Measurements from ENCODE around the gene COL28A1. TPM values are rescaled to one million over a fixed set of nuclear protein-coding genes. Genes with fewer than 3 reads are reported as not detected.
"Not testable (repeated sequence)": the region's sequence is repeated elsewhere in the genome, so short reads cannot be mapped to it uniquely, and the experiment has no call there.

The COL28A1 gene
- total RNA-seq, 1 donor from 2014 or later = 0.16 TPM

GRCh38 chr7:7475601-7476000 is 60.1 kb downstream of the COL28A1 start:
- no peak overlapping the region for H3K27ac Mint-ChIP-seq
- TF ChIP-seq CTCF (IDR thresholded peaks at IDR 0.05) = no peak
- no peaks in the 10 kb centered on the region for H3K4me1 Mint-ChIP-seq
- ATAC-seq (ENCODE audit: low read depth) (no peak), DNase-seq (no peak)
- H3K36me3 Mint-ChIP-seq (ENCODE audit: low read depth) = no peaks in the 10 kb centered on the region
- ChIA-PET POLR2A (no interaction called here), CTCF (no interaction called here)
- no peak overlapping the region for H3K4me3 Mint-ChIP-seq
- H3K27me3 Mint-ChIP-seq = peaks cover 2% of the 10 kb centered on the region
- peaks cover 5% of the 10 kb centered on the region for H3K9me3 Mint-ChIP-seq
- intact Hi-C loops (cut with micrococcal nuclease) = no loop called here

- H3K27me3 Mint-ChIP-seq = peaks cover 2% of the 10 kb centered on the region
- CTCF ChIA-PET = no interaction called here
- no peak for TF ChIP-seq CTCF (IDR thresholded peaks at IDR 0.05)
- no peaks in the 10 kb centered on the region for H3K4me1 Mint-ChIP-seq
- no peaks in the 10 kb centered on the region for H3K36me3 Mint-ChIP-seq (ENCODE audit: low read depth)
- no peak for DNase-seq
- ATAC-seq (ENCODE audit: low read depth) = no peak
- H3K27ac Mint-ChIP-seq = no peak overlapping the region
- no peak overlapping the region for H3K4me3 Mint-ChIP-seq
- intact Hi-C loops (cut with micrococcal nuclease) = no loop called here
- H3K9me3 Mint-ChIP-seq = peaks cover 5% of the 10 kb centered on the region
- POLR2A ChIA-PET = no interaction called here
These were observed 61.2 kb downstream of the COL28A1 start for GRCh38 chr7:7474436-7474835.

- H3K27me3 Mint-ChIP-seq; H3K27ac Mint-ChIP-seq; ATAC-seq (ENCODE audit: low read depth); H3K9me3 Mint-ChIP-seq; H3K4me3 Mint-ChIP-seq; intact Hi-C loops (cut with micrococcal nuclease); DNase-seq; H3K4me1 Mint-ChIP-seq; CTCF ChIA-PET; POLR2A ChIA-PET; H3K36me3 Mint-ChIP-seq (ENCODE audit: low read depth): not testable (repeated sequence)
These were observed 70.5 kb downstream of the COL28A1 start for GRCh38 chr7:7464991-7465765.

- CTCF ChIA-PET = no interaction called here
- H3K9me3 Mint-ChIP-seq = peaks cover 5% of the 10 kb centered on the region
These were observed 81.7 kb downstream of the COL28A1 start for GRCh38 chr7:7454000-7454399.

GRCh38 chr7:7452652-7453051 is 83.0 kb downstream of the COL28A1 start:
- Mint-ChIP-seq H3K27me3 (no peaks in the 10 kb centered on the region), H3K9me3 (peaks cover 12% of the 10 kb centered on the region), H3K36me3 (ENCODE audit: low read depth) (peaks cover 3% of the 10 kb centered on the region), H3K27ac (no peak overlapping the region), H3K4me3 (no peak overlapping the region), H3K4me1 (no peaks in the 10 kb centered on the region)
- ATAC-seq (ENCODE audit: low read depth) (no peak), DNase-seq (no peak)
- no peak for TF ChIP-seq CTCF (IDR thresholded peaks at IDR 0.05)
- CTCF ChIA-PET = no interaction called here
- POLR2A ChIA-PET = no interaction called here
- intact Hi-C loops (cut with micrococcal nuclease) = no loop called here

More at GRCh38 chr7:7454000-7454399, 81.7 kb downstream of the COL28A1 start:
- DNase-seq (no peak), ATAC-seq (ENCODE audit: low read depth) (no peak)
- intact Hi-C loops (cut with micrococcal nuclease) = no loop called here
- Mint-ChIP-seq H3K4me3 (no peak overlapping the region), H3K36me3 (ENCODE audit: low read depth) (no peaks in the 10 kb centered on the region), H3K27me3 (no peaks in the 10 kb centered on the region), H3K4me1 (no peaks in the 10 kb centered on the region), H3K27ac (no peak overlapping the region)
- POLR2A ChIA-PET = no interaction called here
- TF ChIP-seq CTCF (IDR thresholded peaks at IDR 0.05) = no peak

- TF ChIP-seq CTCF (IDR thresholded peaks at IDR 0.05) = no peak
- intact Hi-C loops (cut with micrococcal nuclease) = no loop called here
- no peaks in the 10 kb centered on the region for H3K27me3 Mint-ChIP-seq
- H3K9me3 Mint-ChIP-seq = peaks cover 15% of the 10 kb centered on the region
- no peak for DNase-seq
- ChIA-PET POLR2A (no interaction called here), CTCF (interaction anchor here (1.5 kb wide), 1 partner anchor 28 kb away, joined by 3 read pairs; no protein-coding TSS in a partner anchor)
- no peak overlapping the region for H3K27ac Mint-ChIP-seq
- peaks cover 3% of the 10 kb centered on the region for H3K36me3 Mint-ChIP-seq (ENCODE audit: low read depth)
- no peaks in the 10 kb centered on the region for H3K4me1 Mint-ChIP-seq
- ATAC-seq (ENCODE audit: low read depth) = no peak
- no peak overlapping the region for H3K4me3 Mint-ChIP-seq
These were observed 83.6 kb downstream of the COL28A1 start for GRCh38 chr7:7452119-7452518.
